ENCODE measurements around the gene GALNT2.

GALNT2 gene

DNA sequence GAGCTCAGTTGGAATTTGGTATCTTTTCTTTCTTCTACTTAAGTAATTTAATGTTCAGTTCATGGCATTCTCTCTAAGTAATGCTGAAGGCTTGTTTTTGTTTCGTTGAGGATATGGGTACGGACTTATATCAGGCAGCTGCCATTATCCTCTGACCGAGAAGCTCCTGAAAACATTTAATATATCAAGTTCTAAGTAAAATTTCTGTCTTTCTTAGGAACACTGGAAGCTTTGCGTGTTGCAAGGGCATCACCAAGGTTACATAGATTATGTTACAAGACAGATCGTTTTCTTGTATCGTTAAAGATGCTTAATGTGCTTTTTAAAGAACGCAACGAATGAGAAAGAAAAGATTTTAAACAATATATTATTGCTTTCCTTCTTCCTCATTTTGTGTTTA is 1.0 kb upstream of the GALNT2 start:
- Histone ChIP-seq H3K36me3 (ENCODE audit: control insufficient read depth, insufficient read depth, low read length) (no peaks in the 10 kb centered on the region), H3K27me3 (ENCODE audit: control insufficient read depth, insufficient read depth, low read length) (peaks cover 9% of the 10 kb centered on the region), H3K9ac (ENCODE audit: low read length) (peak overlapping the region; percentile 38), H3K4me1 (ENCODE audit: control insufficient read depth, insufficient read depth, low read length) (peaks cover 13% of the 10 kb centered on the region), H3K4me3 (ENCODE audit: low read depth, low read length) (peak overlapping the region; percentile 82), H3K9me3 (ENCODE audit: control insufficient read depth, insufficient read depth, low read depth, low read length) (peaks cover 9% of the 10 kb centered on the region), H3K27ac (ENCODE audit: low read depth, low read length) (no peak overlapping the region)

GRCh38 chr1:230067419-230067870 is 407 bp downstream of the GALNT2 start:
- H3K27me3 ChIP-seq (ENCODE audit: control insufficient read depth, insufficient read depth, low read length), result peaks cover 9% of the 10 kb centered on the region
- peaks cover 16% of the 10 kb centered on the region for H3K4me1 ChIP-seq (ENCODE audit: control insufficient read depth, insufficient read depth, low read length)
- peaks cover 5% of the 10 kb centered on the region for H3K9me3 ChIP-seq (ENCODE audit: control insufficient read depth, insufficient read depth, low read depth, low read length)
- no peaks in the 10 kb centered on the region for H3K36me3 ChIP-seq (ENCODE audit: control insufficient read depth, insufficient read depth, low read length)
- H3K9ac ChIP-seq (ENCODE audit: low read length), result peak overlapping the region; percentile 72
- peak overlapping the region; percentile 80 for H3K4me3 ChIP-seq (ENCODE audit: low read depth, low read length)
- no peak overlapping the region for H3K27ac ChIP-seq (ENCODE audit: low read depth, low read length)

GRCh38 chr1:230067871-230068620 is 1.0 kb downstream of the GALNT2 start:
- H3K9me3 ChIP-seq (ENCODE audit: control insufficient read depth, insufficient read depth, low read depth, low read length), result 0 out of 2 replicates have a peak, but pooled peaks cover 3% of the 10 kb centered on the region
- peaks cover 16% of the 10 kb centered on the region for H3K4me1 ChIP-seq (ENCODE audit: control insufficient read depth, insufficient read depth, low read length)
- H3K27me3 ChIP-seq (ENCODE audit: control insufficient read depth, insufficient read depth, low read length), result peaks cover 9% of the 10 kb centered on the region
- H3K9ac ChIP-seq (ENCODE audit: low read length), result peak overlapping the region; percentile 72
- no peaks in the 10 kb centered on the region for H3K36me3 ChIP-seq (ENCODE audit: control insufficient read depth, insufficient read depth, low read length)
- no peak overlapping the region for H3K27ac ChIP-seq (ENCODE audit: low read depth, low read length)
- peak overlapping the region; percentile 80 for H3K4me3 ChIP-seq (ENCODE audit: low read depth, low read length)

GRCh38 chr1:230068621-230068873 is 1.5 kb downstream of the GALNT2 start:
- H3K36me3 ChIP-seq (ENCODE audit: control insufficient read depth, insufficient read depth, low read length), result no peaks in the 10 kb centered on the region
- H3K27ac ChIP-seq (ENCODE audit: low read depth, low read length), result no peak overlapping the region
- peaks cover 9% of the 10 kb centered on the region for H3K27me3 ChIP-seq (ENCODE audit: control insufficient read depth, insufficient read depth, low read length)
- 0 out of 2 replicates have a peak, but pooled peaks cover 3% of the 10 kb centered on the region for H3K9me3 ChIP-seq (ENCODE audit: control insufficient read depth, insufficient read depth, low read depth, low read length)
- H3K9ac ChIP-seq (ENCODE audit: low read length), result peak overlapping the region; percentile 72
- peak overlapping the region; percentile 80 for H3K4me3 ChIP-seq (ENCODE audit: low read depth, low read length)
- H3K4me1 ChIP-seq (ENCODE audit: control insufficient read depth, insufficient read depth, low read length), result peaks cover 21% of the 10 kb centered on the region

DNA sequence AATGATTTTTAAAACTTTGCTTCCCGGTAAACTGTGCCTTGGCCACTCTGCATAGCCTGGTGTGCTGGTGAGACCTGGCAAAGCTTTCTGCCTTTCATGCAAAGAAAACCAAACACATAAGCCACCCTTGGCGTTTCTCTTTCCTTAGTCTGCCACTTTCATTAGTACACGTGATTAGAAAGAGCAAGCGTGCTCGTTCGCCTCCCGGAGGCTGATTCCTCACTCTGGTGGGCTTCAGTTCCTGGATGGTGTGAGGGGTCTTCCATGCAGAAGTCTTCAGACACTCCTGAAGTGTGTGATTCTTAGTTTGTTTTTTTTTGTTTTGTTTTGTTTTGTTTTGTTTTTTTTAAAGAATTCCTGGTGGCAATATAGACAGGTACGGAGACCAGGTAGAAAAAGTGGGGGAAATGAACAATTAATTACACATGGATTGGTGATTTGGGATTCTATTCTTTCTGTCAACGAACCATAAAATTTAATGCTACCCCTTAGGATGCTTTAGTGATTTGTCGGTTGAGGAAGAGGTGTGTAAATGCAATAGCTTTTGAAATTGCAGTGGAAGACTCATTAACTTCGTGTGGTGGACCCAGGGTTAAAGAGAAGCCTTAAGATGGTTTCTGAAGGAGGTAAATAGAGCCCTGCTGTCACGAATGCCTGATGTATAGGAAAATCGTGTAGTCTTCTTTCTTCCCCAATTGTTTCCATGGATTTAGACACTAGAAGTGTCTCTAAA is 2.1 kb downstream of the GALNT2 start:
- H3K9ac ChIP-seq (ENCODE audit: low read length), result no peak overlapping the region
- peaks cover 25% of the 10 kb centered on the region for H3K4me1 ChIP-seq (ENCODE audit: control insufficient read depth, insufficient read depth, low read length)
- H3K9me3 ChIP-seq (ENCODE audit: control insufficient read depth, insufficient read depth, low read depth, low read length), result 0 out of 2 replicates have a peak, but pooled peaks cover 2% of the 10 kb centered on the region
- H3K36me3 ChIP-seq (ENCODE audit: control insufficient read depth, insufficient read depth, low read length), result no peaks in the 10 kb centered on the region
- H3K27me3 ChIP-seq (ENCODE audit: control insufficient read depth, insufficient read depth, low read length), result peaks cover 9% of the 10 kb centered on the region
- no peak overlapping the region for H3K27ac ChIP-seq (ENCODE audit: low read depth, low read length)
- peak overlapping the region; percentile 80 for H3K4me3 ChIP-seq (ENCODE audit: low read depth, low read length)

DNA sequence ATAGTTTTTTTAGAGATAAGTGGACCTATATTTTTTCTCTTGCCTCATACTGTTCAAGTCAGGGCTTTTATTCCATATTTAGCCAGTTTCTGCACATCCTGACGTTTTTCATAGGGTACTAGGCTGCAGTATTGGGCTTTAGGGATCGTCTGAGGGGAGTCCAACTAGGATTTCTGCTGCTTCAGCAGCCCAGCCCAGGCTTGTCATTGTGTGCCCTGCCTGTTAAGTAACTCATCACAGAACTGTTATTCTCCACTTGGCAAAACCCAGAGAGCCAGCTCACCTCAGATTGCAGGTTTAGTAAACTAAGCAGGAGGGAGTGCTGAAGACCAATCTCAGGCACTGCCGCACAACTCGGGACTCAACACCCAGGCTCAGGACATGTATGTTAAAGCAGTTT is 2.8 kb downstream of the GALNT2 start:
- Histone ChIP-seq H3K36me3 (ENCODE audit: control insufficient read depth, insufficient read depth, low read length) (no peaks in the 10 kb centered on the region), H3K27ac (ENCODE audit: low read depth, low read length) (no peak overlapping the region), H3K4me1 (ENCODE audit: control insufficient read depth, insufficient read depth, low read length) (peaks cover 25% of the 10 kb centered on the region), H3K9me3 (ENCODE audit: control insufficient read depth, insufficient read depth, low read depth, low read length) (no peaks in the 10 kb centered on the region), H3K9ac (ENCODE audit: low read length) (no peak overlapping the region), H3K27me3 (ENCODE audit: control insufficient read depth, insufficient read depth, low read length) (peaks cover 9% of the 10 kb centered on the region), H3K4me3 (ENCODE audit: low read depth, low read length) (no peak overlapping the region)

- Histone ChIP-seq H3K4me3 (ENCODE audit: low read depth, low read length) (no peak overlapping the region), H3K27ac (ENCODE audit: low read depth, low read length) (no peak overlapping the region), H3K9ac (ENCODE audit: low read length) (no peak overlapping the region), H3K36me3 (ENCODE audit: control insufficient read depth, insufficient read depth, low read length) (no peaks in the 10 kb centered on the region), H3K27me3 (ENCODE audit: control insufficient read depth, insufficient read depth, low read length) (peaks cover 9% of the 10 kb centered on the region), H3K4me1 (ENCODE audit: control insufficient read depth, insufficient read depth, low read length) (peaks cover 25% of the 10 kb centered on the region), H3K9me3 (ENCODE audit: control insufficient read depth, insufficient read depth, low read depth, low read length) (no peaks in the 10 kb centered on the region)
Measured at GRCh38 chr1:230070321-230071208, 3.5 kb downstream of the GALNT2 start.

- Histone ChIP-seq H3K36me3 (ENCODE audit: control insufficient read depth, insufficient read depth, low read length) (no peaks in the 10 kb centered on the region), H3K9me3 (ENCODE audit: control insufficient read depth, insufficient read depth, low read depth, low read length) (no peaks in the 10 kb centered on the region), H3K9ac (ENCODE audit: low read length) (no peak overlapping the region), H3K27me3 (ENCODE audit: control insufficient read depth, insufficient read depth, low read length) (peaks cover 9% of the 10 kb centered on the region), H3K4me1 (ENCODE audit: control insufficient read depth, insufficient read depth, low read length) (peaks cover 25% of the 10 kb centered on the region), H3K4me3 (ENCODE audit: low read depth, low read length) (no peak overlapping the region), H3K27ac (ENCODE audit: low read depth, low read length) (no peak overlapping the region)
Measured at GRCh38 chr1:230071316-230071715, 4.3 kb downstream of the GALNT2 start.

GRCh38 chr1:230072296-230072695 is 5.3 kb downstream of the GALNT2 start:
- no peak overlapping the region for H3K9ac ChIP-seq (ENCODE audit: low read length)
- peaks cover 9% of the 10 kb centered on the region for H3K27me3 ChIP-seq (ENCODE audit: control insufficient read depth, insufficient read depth, low read length)
- H3K36me3 ChIP-seq (ENCODE audit: control insufficient read depth, insufficient read depth, low read length), result no peaks in the 10 kb centered on the region
- H3K4me3 ChIP-seq (ENCODE audit: low read depth, low read length), result no peak overlapping the region
- peaks cover 25% of the 10 kb centered on the region for H3K4me1 ChIP-seq (ENCODE audit: control insufficient read depth, insufficient read depth, low read length)
- H3K27ac ChIP-seq (ENCODE audit: low read depth, low read length), result no peak overlapping the region
- H3K9me3 ChIP-seq (ENCODE audit: control insufficient read depth, insufficient read depth, low read depth, low read length), result no peaks in the 10 kb centered on the region

DNA sequence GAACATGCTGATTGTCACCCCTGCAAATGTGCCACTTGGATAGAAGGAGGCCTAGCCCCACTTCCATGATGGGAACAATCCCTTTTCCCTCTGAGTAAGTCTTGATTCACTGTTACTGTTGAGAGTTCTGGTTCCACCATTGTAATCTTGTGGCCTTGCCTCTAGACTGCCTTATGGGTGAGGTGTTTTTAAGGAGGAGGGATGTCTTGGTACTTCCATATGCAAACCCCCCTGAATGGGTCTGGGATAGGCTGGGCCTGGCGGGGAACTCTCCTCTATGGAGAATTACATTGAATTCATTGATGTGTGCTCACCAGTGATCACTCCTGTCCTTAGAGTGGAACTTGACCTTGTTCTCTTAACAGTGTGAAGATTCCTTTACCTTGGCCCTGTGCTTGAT is 5.8 kb downstream of the GALNT2 start:
- Histone ChIP-seq H3K9me3 (ENCODE audit: control insufficient read depth, insufficient read depth, low read depth, low read length) (no peaks in the 10 kb centered on the region), H3K27me3 (ENCODE audit: control insufficient read depth, insufficient read depth, low read length) (peaks cover 9% of the 10 kb centered on the region), H3K36me3 (ENCODE audit: control insufficient read depth, insufficient read depth, low read length) (no peaks in the 10 kb centered on the region), H3K9ac (ENCODE audit: low read length) (no peak overlapping the region), H3K4me3 (ENCODE audit: low read depth, low read length) (no peak overlapping the region), H3K4me1 (ENCODE audit: control insufficient read depth, insufficient read depth, low read length) (peaks cover 26% of the 10 kb centered on the region), H3K27ac (ENCODE audit: low read depth, low read length) (no peak overlapping the region)
